HCT116 (cell line): ENCODE measurements around the gene TRIP13. TPM values are rescaled to one million over a fixed set of nuclear protein-coding genes. Genes with fewer than 3 reads are reported as not detected.
A peak's percentile ranks its signal among the peaks of the same experiment; 100 is the strongest.

Experiments
- ATAC-seq: fragments of 200-7000 bp; cut with Tn5 transposase; 2 replicates; pipeline ENCODE4 v1.9.1; 2020; ENCODE audit warnings: mild to moderate bottlenecking, moderate library complexity
- BruUV-seq: library from RNA; stranded (reverse); fragments of 400-500 nt; replicated peaks from 2 replicates; lab custom pipeline; 2021; lab: Mats Ljungman, UMichigan
- CTCF ChIA-PET: fragments of 300-600 bp; sonication (Branson Sonifier 250); formaldehyde crosslinking; loops from one replicate; lab custom pipeline; 2021; ENCODE audit warnings: antibody characterized with exemption; lab: Charles Lee
- POLR2A ChIA-PET: fragments of 300-600, 350-600 bp; sonication (Branson Sonifier 250); formaldehyde crosslinking; loops from one replicate; lab custom pipeline; 2021; ENCODE audit warnings: antibody characterized with exemption; lab: Charles Lee
- RAD21 ChIA-PET, 2 experiments: fragments of 300-600 bp; sonication (Branson Sonifier 250); formaldehyde crosslinking; loops; one replicate each; lab custom pipeline; 2023; ENCODE audit warnings: low total read pairs in 2 of 2; ENCODE audit not compliant: uncharacterized antibody in 2 of 2, unreplicated experiment in 2 of 2, low non-redundant PET in 1 of 2; lab: Charles Lee
- DNase-seq: peaks from one replicate; pipeline ENCODE4 v3.0.0-alpha.2; 2010; ENCODE audit warnings: low read depth, low spot score
- H2AFZ ChIP-seq: fragments of 200-600 bp; shearing (Covaris generic), sonication (generic); 2 replicates; pipeline ENCODE4 v1.6.1; 2017; ENCODE audit warnings: low read depth, mixed run types, mixed read lengths, antibody characterized with exemption, low read length; ENCODE audit not compliant: poor library complexity, severe bottlenecking
- H3K27ac ChIP-seq: 2 replicates; pipeline ENCODE4 v1.5.1; 2012; ENCODE audit warnings: low read depth, low read length
- H3K27me3 ChIP-seq: fragments of 200-600 bp; sonication (generic); 2 replicates; pipeline ENCODE4 v1.6.1; 2016; ENCODE audit warnings: mixed run types, low read length, mixed read lengths; ENCODE audit not compliant: insufficient read depth
- H3K36me3 ChIP-seq, 2 experiments: fragments of 200-500 bp in 1 of 2; fragments of 200-600 bp in 1 of 2; sonication (Bioruptor generic) in 1 of 2; sonication (generic) in 1 of 2; 2 replicates each; pipeline versions ENCODE4 v1.5.1 to v1.6.1; 2014 to 2016; ENCODE audit warnings: low read length in 2 of 2, inconsistent platforms in 1 of 2, mixed read lengths in 1 of 2, mixed run types in 1 of 2; ENCODE audit not compliant: insufficient read depth in 2 of 2, control insufficient read depth in 1 of 2
- H3K4me1 ChIP-seq, 2 experiments: fragments of 200-600 bp in 1 of 2; sonication (generic) in 1 of 2; 2 replicates each; pipeline versions ENCODE4 v1.5.1 to v1.6.1; 2012 to 2017; ENCODE audit warnings: low read length in 2 of 2, inconsistent platforms in 1 of 2, mild to moderate bottlenecking in 1 of 2, mixed read lengths in 1 of 2, mixed run types in 1 of 2, moderate library complexity in 1 of 2; ENCODE audit not compliant: insufficient read depth in 2 of 2, control insufficient read depth in 1 of 2
- H3K4me2 ChIP-seq: fragments of 200-600 bp; sonication (generic); 2 replicates; pipeline ENCODE4 v1.6.1; 2017; ENCODE audit warnings: mixed run types, low read length, mixed read lengths
- H3K4me3 ChIP-seq, 2 experiments: fragments of 200-600 bp in 1 of 2; sonication (generic) in 1 of 2; replicated peaks in 1 of 2; 2 replicates each; pipeline ENCODE4 v1.5.1; 2011 to 2016; ENCODE audit warnings: low read length in 2 of 2, control low read depth in 1 of 2, low read depth in 1 of 2, mild to moderate bottlenecking in 1 of 2, mixed read lengths in 1 of 2, mixed run types in 1 of 2
- H3K79me2 ChIP-seq: fragments of 200-600 bp; sonication (generic); 2 replicates; pipeline ENCODE4 v1.6.1; 2017; ENCODE audit warnings: mild to moderate bottlenecking, mixed run types, low read length, moderate library complexity, mixed read lengths; ENCODE audit not compliant: insufficient read depth
- H3K9ac ChIP-seq: fragments of 200-600 bp; sonication (generic); 2 replicates; pipeline ENCODE4 v1.6.1; 2016; ENCODE audit warnings: low read length, mixed read lengths
- H3K9me2 ChIP-seq: fragments of 200-600 bp; sonication (generic), shearing (Covaris generic); 2 replicates; pipeline ENCODE4 v1.6.1; 2017; ENCODE audit warnings: mixed run types, mild to moderate bottlenecking, moderate library complexity; ENCODE audit not compliant: insufficient read depth
- H3K9me3 ChIP-seq, 2 experiments: fragments of 200-500 bp in 1 of 2; fragments of 200-600 bp in 1 of 2; sonication (Bioruptor generic) in 1 of 2; sonication (generic) in 1 of 2; 2 replicates each; pipeline ENCODE4 v1.6.1; 2014 to 2017; ENCODE audit warnings: low read length in 2 of 2, mixed read lengths in 2 of 2, inconsistent platforms in 1 of 2, low read depth in 1 of 2, mild to moderate bottlenecking in 1 of 2, mixed run types in 1 of 2, moderate library complexity in 1 of 2; ENCODE audit not compliant: control insufficient read depth in 1 of 2, insufficient read depth in 1 of 2
- H4K20me1 ChIP-seq: fragments of 200-600 bp; sonication (generic), shearing (Covaris generic); 2 replicates; pipeline ENCODE4 v1.6.1; 2017; ENCODE audit warnings: mixed run types, mild to moderate bottlenecking, moderate library complexity; ENCODE audit not compliant: insufficient read depth
- ELF1 ChIP-seq: IDR thresholded peaks from 2 replicates; pipeline ENCODE4 v1.6.1; 2012; ENCODE audit warnings: low read depth, borderline replicate concordance
- EZH2 ChIP-seq: fragments of 200-600 bp; sonication (generic); IDR thresholded peaks from 2 replicates; pipeline ENCODE4 v1.6.1; 2017; ENCODE audit warnings: antibody characterized with exemption, mixed run types
- FOSL1 ChIP-seq: IDR thresholded peaks from 2 replicates; pipeline ENCODE4 v1.6.1; 2012; ENCODE audit warnings: low read depth
- POLR2A ChIP-seq: IDR thresholded peaks from 2 replicates; pipeline ENCODE4 v1.7.0; 2011; ENCODE audit warnings: borderline replicate concordance; ENCODE audit not compliant: insufficient read depth, insufficient read length; ENCODE audit errors: extremely low read depth
- POLR2AphosphoS5 ChIP-seq: IDR thresholded peaks from 2 replicates; pipeline ENCODE4 v1.6.1; 2011; ENCODE audit warnings: mild to moderate bottlenecking, low read depth, low read length, moderate library complexity
- RAD21 ChIP-seq: IDR thresholded peaks from 2 replicates; pipeline ENCODE4 v1.6.1; 2012; ENCODE audit warnings: low read depth, mild to moderate bottlenecking
- SIN3A ChIP-seq: IDR thresholded peaks from 2 replicates; pipeline ENCODE4 v1.6.1; 2012; ENCODE audit warnings: low read depth
- SP1 ChIP-seq: IDR thresholded peaks from 2 replicates; pipeline ENCODE4 v1.6.1; 2012; ENCODE audit warnings: low read depth
- TCF7L2 ChIP-seq: IDR thresholded peaks from 2 replicates; pipeline ENCODE4 v1.7.0; 2011; ENCODE audit warnings: borderline replicate concordance, inconsistent platforms; ENCODE audit not compliant: insufficient read depth, insufficient read length; ENCODE audit errors: extremely low read depth
- intact Hi-C: fragments of 100-400 bp; cut with micrococcal nuclease; formaldehyde crosslinking; loops from 2 replicates; pipeline ENCODE4 v1.10.0; 2022
- total RNA-seq: library from RNA; stranded (reverse); gene quantifications from one replicate; pipeline ENCODE4 v1.2.1, GENCODE V29; 2021; ENCODE audit not compliant: unreplicated experiment
- TF ChIP-seq, protein P1 (sequence below): IDR thresholded peaks from 2 replicates; pipeline ENCODE4 v1.6.1; 2012

The TRIP13 gene
- total RNA-seq, 1 experiment from 2014 or later = 45.0 TPM

DNA sequence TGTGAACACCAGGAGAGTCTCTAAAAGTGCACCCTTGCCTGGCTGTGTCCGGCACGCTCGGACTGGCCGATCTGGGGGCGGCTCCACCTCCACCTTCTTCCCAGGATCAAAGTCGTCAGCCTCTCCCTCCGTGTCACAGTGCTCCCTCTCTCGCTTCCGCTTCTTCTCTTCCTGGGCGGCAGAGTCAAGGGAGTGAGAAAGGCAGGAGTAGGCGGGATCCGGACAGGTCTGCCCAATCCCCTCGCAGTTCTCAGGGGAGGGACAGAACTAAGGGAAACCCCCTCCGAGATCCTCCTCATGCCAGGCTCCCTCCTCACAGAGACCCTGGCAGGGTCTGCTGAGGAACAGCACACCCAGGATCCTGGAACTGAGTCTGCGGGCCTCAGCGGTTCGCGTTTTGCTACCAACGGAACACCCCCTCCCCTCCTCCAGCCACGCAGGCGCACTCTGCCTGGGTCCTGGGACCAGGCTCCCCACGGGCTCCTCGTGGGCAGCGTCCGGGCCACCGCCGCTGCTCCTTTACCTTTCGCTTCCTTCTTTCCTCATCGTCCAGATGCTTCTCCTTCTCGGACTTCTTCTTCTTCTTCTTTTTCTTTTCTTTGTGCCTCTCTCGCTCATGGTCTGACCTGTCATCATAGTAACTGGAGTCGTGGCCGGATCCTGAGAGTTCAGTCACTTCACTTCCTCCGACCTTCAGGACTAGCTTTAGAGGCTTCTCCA lies 1.4 kb upstream of the TRIP13 start:
- Histone ChIP-seq H4K20me1 (no peaks in the 10 kb centered on the region), H3K4me3 (peak overlapping the region; percentile 75 to 99), H3K9me2 (no peaks in the 10 kb centered on the region), H3K9me3 (no peaks in the 10 kb centered on the region), H3K36me3 (peaks cover 37 to 72% of the 10 kb centered on the region in 2 experiments), H3K79me2 (peaks cover 95% of the 10 kb centered on the region), H3K27ac (peak overlapping the region; percentile 94), H2AFZ (no peak overlapping the region), H3K27me3 (no peaks in the 10 kb centered on the region), H3K9ac (peak overlapping the region; percentile 97), H3K4me1 (peaks cover 16 to 18% of the 10 kb centered on the region in 2 experiments; a peak in 3 of 4 replicates), H3K4me2 (peak overlapping the region; percentile 95)
- ChIA-PET POLR2A (no interaction called here), RAD21 (no interaction called here), CTCF (interaction anchor here (1.2 to 1.5 kb wide), 2 partner anchors 12 to 32 kb away, joined by 3 read pairs; no protein-coding TSS in a partner anchor)
- peak; percentile 79 for DNase-seq
- ATAC-seq = peak; percentile 86
- TF ChIP-seq FOSL1 (no peak), SIN3A (peak; percentile 66; the same call in 1 of the 2 replicates), POLR2A (peak; percentile 27), ELF1 (no peak; the same call in 1 of the 2 replicates), SP1 (peak; percentile 19), TCF7L2 (peak; percentile 82), POLR2AphosphoS5 (peak; percentile 68), RAD21 (no peak), EZH2 (no peak)
- TF ChIP-seq, protein P1, sequence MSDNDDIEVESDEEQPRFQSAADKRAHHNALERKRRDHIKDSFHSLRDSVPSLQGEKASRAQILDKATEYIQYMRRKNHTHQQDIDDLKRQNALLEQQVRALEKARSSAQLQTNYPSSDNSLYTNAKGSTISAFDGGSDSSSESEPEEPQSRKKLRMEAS = peak; percentile 60; the same call in 1 of the 2 replicates
- intact Hi-C loops = no loop called here
- BruUV-seq = TSS peak; percentile 28
